Calu3 (cell line): Measurements from ENCODE around the gene ANO3. TPM values are rescaled to one million over a fixed set of nuclear protein-coding genes. Genes with fewer than 3 reads are reported as not detected.

Experiments
- BruUV-seq: library from RNA; stranded (reverse); fragments of 400-500 nt; replicated peaks from 2 replicates; lab custom pipeline; 2021; lab: Mats Ljungman, UMichigan
- CTCF ChIA-PET: fragments of 300-600 bp; sonication (Branson Sonifier 250); formaldehyde crosslinking; loops from one replicate; lab custom pipeline; 2022; ENCODE audit warnings: antibody characterized with exemption; lab: Charles Lee
- DNase-seq: peaks from one replicate; pipeline ENCODE4 v3.0.0; 2022
- H3K27ac Mint-ChIP-seq: one replicate; pipeline ENCODE4 v1.8.0; 2022; ENCODE audit warnings: mixed read lengths; ENCODE audit not compliant: unreplicated experiment
- H3K27me3 Mint-ChIP-seq: one replicate; pipeline ENCODE4 v1.8.0; 2022; ENCODE audit warnings: mixed read lengths; ENCODE audit not compliant: unreplicated experiment
- H3K36me3 Mint-ChIP-seq: one replicate; pipeline ENCODE4 v1.8.0; 2022; ENCODE audit warnings: mild to moderate bottlenecking, moderate library complexity, mixed read lengths; ENCODE audit not compliant: insufficient read depth, unreplicated experiment
- H3K4me1 Mint-ChIP-seq: one replicate; pipeline ENCODE4 v1.8.0; 2022; ENCODE audit warnings: mild to moderate bottlenecking, low read depth, mixed read lengths; ENCODE audit not compliant: unreplicated experiment
- H3K4me3 Mint-ChIP-seq: one replicate; pipeline ENCODE4 v1.8.0; 2022; ENCODE audit warnings: mild to moderate bottlenecking, low read depth, moderate library complexity, mixed read lengths; ENCODE audit not compliant: unreplicated experiment
- H3K9me3 Mint-ChIP-seq: one replicate; pipeline ENCODE4 v1.8.0; 2022; ENCODE audit warnings: low read depth, mixed read lengths; ENCODE audit not compliant: unreplicated experiment
- intact Hi-C: fragments of 100-400 bp; cut with micrococcal nuclease; formaldehyde crosslinking; loops from one replicate; pipeline ENCODE4 v1.10.0; 2022; ENCODE audit not compliant: unreplicated experiment
- total RNA-seq: library from RNA; stranded (reverse); gene quantifications from 2 replicates; pipeline ENCODE4 v1.2.3, GENCODE V29; 2022
- TF ChIP-seq, protein P1 (sequence below): fragments of 200-600 bp; IDR thresholded peaks from one replicate; pipeline ENCODE4 v1.8.0; 2022; ENCODE audit warnings: antibody characterized with exemption; ENCODE audit not compliant: unreplicated experiment

Gene ANO3
- total RNA-seq, 1 experiment from 2014 or later: not detected

DNA sequence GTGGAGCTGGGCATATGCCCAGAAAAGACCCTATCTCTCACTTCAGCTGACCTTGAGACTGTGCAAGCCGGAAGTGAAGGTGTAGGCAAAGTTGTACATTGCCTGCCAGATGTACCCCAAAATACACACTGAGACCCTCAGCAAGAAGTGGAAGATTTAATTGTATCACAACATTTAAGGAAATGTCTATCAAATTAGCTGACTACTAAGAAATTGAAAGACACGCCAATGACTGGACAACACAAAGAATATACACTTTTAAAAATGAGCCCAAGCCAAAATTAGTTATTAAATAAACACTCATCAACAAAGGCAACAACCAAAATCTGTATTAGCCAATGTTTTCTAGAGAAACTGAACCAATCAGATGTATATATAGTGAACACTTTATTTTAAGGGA is 7.7 kb upstream of the ANO3 start:
- DNase-seq: no peak
- no peaks in the 10 kb centered on the region for H3K36me3 Mint-ChIP-seq
- no peak overlapping the region for H3K4me3 Mint-ChIP-seq
- peaks cover 67% of the 10 kb centered on the region for H3K4me1 Mint-ChIP-seq
- intact Hi-C loops: loop anchor here (10.0 kb wide), 1 partner anchor 231 kb away; no protein-coding TSS in a partner anchor
- H3K27ac Mint-ChIP-seq: no peak overlapping the region
- no TSS peak for BruUV-seq
- H3K27me3 Mint-ChIP-seq: no peaks in the 10 kb centered on the region
- peaks cover under 1% of the 10 kb centered on the region for H3K9me3 Mint-ChIP-seq
- CTCF ChIA-PET: no interaction called here
- TF ChIP-seq, protein P1, sequence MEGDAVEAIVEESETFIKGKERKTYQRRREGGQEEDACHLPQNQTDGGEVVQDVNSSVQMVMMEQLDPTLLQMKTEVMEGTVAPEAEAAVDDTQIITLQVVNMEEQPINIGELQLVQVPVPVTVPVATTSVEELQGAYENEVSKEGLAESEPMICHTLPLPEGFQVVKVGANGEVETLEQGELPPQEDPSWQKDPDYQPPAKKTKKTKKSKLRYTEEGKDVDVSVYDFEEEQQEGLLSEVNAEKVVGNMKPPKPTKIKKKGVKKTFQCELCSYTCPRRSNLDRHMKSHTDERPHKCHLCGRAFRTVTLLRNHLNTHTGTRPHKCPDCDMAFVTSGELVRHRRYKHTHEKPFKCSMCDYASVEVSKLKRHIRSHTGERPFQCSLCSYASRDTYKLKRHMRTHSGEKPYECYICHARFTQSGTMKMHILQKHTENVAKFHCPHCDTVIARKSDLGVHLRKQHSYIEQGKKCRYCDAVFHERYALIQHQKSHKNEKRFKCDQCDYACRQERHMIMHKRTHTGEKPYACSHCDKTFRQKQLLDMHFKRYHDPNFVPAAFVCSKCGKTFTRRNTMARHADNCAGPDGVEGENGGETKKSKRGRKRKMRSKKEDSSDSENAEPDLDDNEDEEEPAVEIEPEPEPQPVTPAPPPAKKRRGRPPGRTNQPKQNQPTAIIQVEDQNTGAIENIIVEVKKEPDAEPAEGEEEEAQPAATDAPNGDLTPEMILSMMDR: no peak

- Mint-ChIP-seq H3K27ac (peak overlapping the region; percentile 42), H3K27me3 (no peaks in the 10 kb centered on the region), H3K36me3 (peaks cover 3% of the 10 kb centered on the region), H3K4me1 (peaks cover 50% of the 10 kb centered on the region), H3K4me3 (peak overlapping the region; percentile 9), H3K9me3 (no peaks in the 10 kb centered on the region)
- BruUV-seq: no TSS peak
- TF ChIP-seq, protein P1: no peak
- intact Hi-C loops: loop anchor here (2.0 to 10.0 kb wide), 2 partner anchors 16 to 228 kb away; no protein-coding TSS in a partner anchor
- DNase-seq: no peak
- CTCF ChIA-PET: interaction anchor here (0.7 to 1.1 kb wide), 2 partner anchors 9 to 40 kb away, joined by 3 read pairs; no protein-coding TSS in a partner anchor
Measured at GRCh38 chr11:26326793-26327400, 5.0 kb upstream of the ANO3 start.

DNA sequence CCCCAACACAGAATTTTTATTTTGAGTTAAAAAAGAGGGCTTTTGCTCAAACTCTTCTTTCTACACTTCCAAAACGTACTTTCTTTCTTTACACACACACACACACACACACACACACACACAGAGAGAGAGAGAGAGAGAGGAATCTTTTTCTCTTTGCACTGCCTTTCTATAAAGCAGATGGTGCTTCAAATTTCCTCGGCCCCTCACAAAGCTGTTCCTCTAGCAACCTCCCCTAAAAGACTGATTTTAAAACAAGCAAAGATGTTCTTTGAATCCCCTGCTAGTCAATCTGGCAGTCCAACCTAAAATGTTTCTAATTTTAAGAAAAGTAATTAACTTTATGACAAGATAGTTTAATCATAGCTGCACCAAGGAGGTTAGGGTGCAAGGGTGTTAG is 2.7 kb upstream of the ANO3 start:
- Mint-ChIP-seq H3K36me3 (peaks cover 5% of the 10 kb centered on the region), H3K9me3 (no peaks in the 10 kb centered on the region), H3K27ac (no peak overlapping the region), H3K27me3 (no peaks in the 10 kb centered on the region), H3K4me1 (peaks cover 46% of the 10 kb centered on the region), H3K4me3 (no peak overlapping the region)
- CTCF ChIA-PET: no interaction called here
- TF ChIP-seq, protein P1: no peak
- no TSS peak for BruUV-seq
- DNase-seq: no peak
- intact Hi-C loops: loop anchor here (10.0 kb wide), 1 partner anchor 226 kb away; no protein-coding TSS in a partner anchor

GRCh38 chr11:26330262-26330661 is 1.7 kb upstream of the ANO3 start:
- Mint-ChIP-seq H3K9me3 (no peaks in the 10 kb centered on the region), H3K36me3 (peaks cover 5% of the 10 kb centered on the region), H3K4me1 (peaks cover 43% of the 10 kb centered on the region), H3K27ac (no peak overlapping the region), H3K4me3 (no peak overlapping the region), H3K27me3 (no peaks in the 10 kb centered on the region)
- CTCF ChIA-PET: no interaction called here
- DNase-seq: no peak
- no TSS peak for BruUV-seq
- TF ChIP-seq, protein P1: no peak
- intact Hi-C loops: no loop called here
